ENCODE measurements around the gene CD79B. TPM values are rescaled to one million over a fixed set of nuclear protein-coding genes. Genes with fewer than 3 reads are reported as not detected.
"Not testable (repeated sequence)": the region's sequence is repeated elsewhere in the genome, so short reads cannot be mapped to it uniquely, and the experiment has no call there.

Gene CD79B
- total RNA-seq, 1 donor from 2014 or later, result 4.7 TPM

GRCh38 chr17:63916566-63917185, 15.5 kb downstream of the CD79B start:
- intact Hi-C loops (cut with DNase I), result no loop called here
- no peak overlapping the region for H3K27ac ChIP-seq
- no peak overlapping the region for H3K4me3 ChIP-seq
- DNase-seq, result no peak
- H3K36me3 ChIP-seq, result no peaks in the 10 kb centered on the region
- H3K9me3 ChIP-seq, result no peaks in the 10 kb centered on the region
- peaks cover 5% of the 10 kb centered on the region for H3K27me3 ChIP-seq (ENCODE audit: low read depth)
- no peak for TF ChIP-seq CTCF (IDR thresholded peaks at IDR 0.05)
- no peak for ATAC-seq
- H3K4me1 ChIP-seq, result no peaks in the 10 kb centered on the region

GRCh38 chr17:63915753-63916152, 16.4 kb downstream of the CD79B start:
- ATAC-seq; DNase-seq; H3K27ac ChIP-seq; intact Hi-C loops (cut with DNase I); H3K4me3 ChIP-seq; H3K9me3 ChIP-seq; H3K27me3 ChIP-seq (ENCODE audit: low read depth); H3K36me3 ChIP-seq; H3K4me1 ChIP-seq: not testable (repeated sequence)

- no peak overlapping the region for H3K4me3 ChIP-seq
- no peaks in the 10 kb centered on the region for H3K9me3 ChIP-seq
- TF ChIP-seq CTCF (IDR thresholded peaks at IDR 0.05), result no peak
- intact Hi-C loops (cut with DNase I), result no loop called here
- DNase-seq (no peak), ATAC-seq (no peak)
- H3K4me1 ChIP-seq, result no peaks in the 10 kb centered on the region
- H3K36me3 ChIP-seq, result no peaks in the 10 kb centered on the region
- peaks cover 11% of the 10 kb centered on the region for H3K27me3 ChIP-seq (ENCODE audit: low read depth)
- no peak overlapping the region for H3K27ac ChIP-seq
Measured at GRCh38 chr17:63914471-63914870, 17.7 kb downstream of the CD79B start.

GRCh38 chr17:63911657-63912100, 20.5 kb downstream of the CD79B start:
- intact Hi-C loops (cut with DNase I), result no loop called here
- ATAC-seq (peak; percentile 77 to 84), DNase-seq (no peak)
- Histone ChIP-seq H3K36me3 (no peaks in the 10 kb centered on the region), H3K27me3 (ENCODE audit: low read depth) (peaks cover 6% of the 10 kb centered on the region), H3K27ac (no peak overlapping the region), H3K9me3 (no peaks in the 10 kb centered on the region), H3K4me3 (no peak overlapping the region), H3K4me1 (no peaks in the 10 kb centered on the region)
- TF ChIP-seq CTCF (IDR thresholded peaks at IDR 0.05), result peak; percentile 85

GRCh38 chr17:63911041-63911635, 21.0 kb downstream of the CD79B start, which contains the start of gene CSHL1:
Gene CSHL1 (minus strand): TSS chr17:63911258. CDS start chr17:63911196, 62 bp downstream.
- ATAC-seq (no peak), DNase-seq (no peak)
- peaks cover 6% of the 10 kb centered on the region for H3K27me3 ChIP-seq (ENCODE audit: low read depth)
- no peaks in the 10 kb centered on the region for H3K4me1 ChIP-seq
- no peak within 1 kb of the TSS for H3K4me3 ChIP-seq
- no peak within 1 kb of the TSS for H3K27ac ChIP-seq
- H3K9me3 ChIP-seq, result no peaks in the 10 kb centered on the region
- no peak for TF ChIP-seq CTCF (IDR thresholded peaks at IDR 0.05)
- no peaks in the 10 kb centered on the region for H3K36me3 ChIP-seq
- intact Hi-C loops (cut with DNase I), result no loop called here

GRCh38 chr17:63910096-63910495, 22.0 kb downstream of the CD79B start:
- no peak for DNase-seq
- Histone ChIP-seq H3K27me3 (ENCODE audit: low read depth) (peaks cover 6% of the 10 kb centered on the region), H3K4me3 (no peak overlapping the region), H3K27ac (no peak overlapping the region), H3K36me3 (no peaks in the 10 kb centered on the region), H3K9me3 (no peaks in the 10 kb centered on the region), H3K4me1 (no peaks in the 10 kb centered on the region)
- intact Hi-C loops (cut with DNase I), result no loop called here
- no peak for ATAC-seq
- TF ChIP-seq CTCF (IDR thresholded peaks at IDR 0.05), result no peak

- ATAC-seq; H3K27me3 ChIP-seq (ENCODE audit: low read depth); H3K4me1 ChIP-seq; H3K27ac ChIP-seq; DNase-seq; H3K4me3 ChIP-seq; intact Hi-C loops (cut with DNase I); H3K9me3 ChIP-seq; H3K36me3 ChIP-seq: not testable (repeated sequence)
Measured at GRCh38 chr17:63909586-63909985, 22.5 kb downstream of the CD79B start.

GRCh38 chr17:63907161-63907778, 24.9 kb downstream of the CD79B start:
- H3K4me3 ChIP-seq; H3K27ac ChIP-seq; H3K4me1 ChIP-seq; H3K27me3 ChIP-seq (ENCODE audit: low read depth); H3K9me3 ChIP-seq; DNase-seq; H3K36me3 ChIP-seq; intact Hi-C loops (cut with DNase I): not testable (repeated sequence)
- peak; percentile 62 to 64 for ATAC-seq
